ENCODE data around the gene RFESD. TPM values are rescaled to one million over a fixed set of nuclear protein-coding genes. Genes with fewer than 3 reads are reported as not detected.

Gene RFESD
- total and polyA plus RNA-seq, 2 of the 4 experiments (the other 2 are of a cell fraction): 1.5 to 2.7 TPM

GRCh38 chr5:95606419-95606818, 40.2 kb upstream of the RFESD start:
- H2BK15ac ChIP-seq (ENCODE audit: low read depth, low read length): no peak overlapping the region
- dilution Hi-C loops (cut with HindIII; ENCODE audit: low sequenced_read_pairs, unreplicated experiment) (no loop called here), intact Hi-C loops (cut with micrococcal nuclease) (no loop called here), in situ Hi-C loops (cut with MboI; ENCODE audit: low sequenced_read_pairs) (no loop called here)
- H2AFZ ChIP-seq (replicated peaks; ENCODE audit: low read length, poor library complexity): no peak overlapping the region
- no TSS peak for BruUV-seq (replicated peaks)
- H3K9ac ChIP-seq (ENCODE audit: low read depth, low read length): no peak overlapping the region
- peaks cover 2% of the 10 kb centered on the region; the same call in 1 of the 2 replicates for H3K36me3 ChIP-seq (ENCODE audit: control insufficient read depth, insufficient read depth, low read length)
- 0 out of 2 replicates have a peak overlapping the region, but pooled peaks have one; percentile 79 for H3K14ac ChIP-seq (replicated peaks; ENCODE audit: low read depth, low read length)
- peaks cover 3 to 8% of the 10 kb centered on the region in 2 experiments; a peak in 3 of 4 replicates for H3K79me1 ChIP-seq (ENCODE audit: low read depth in 1 of 2, low read length in 2 of 2)
- peak; percentile 29; the same call in 1 of the 2 replicates for ATAC-seq (ENCODE audit: low read depth)
- no peak for TF ChIP-seq BHLHE40 (IDR thresholded peaks at IDR 0.05; ENCODE audit: low read depth, low read length)
- TF ChIP-seq NFE2L2 (IDR thresholded peaks at IDR 0.05; ENCODE audit: low read depth, low read length): no peak
- no peak for TF ChIP-seq RFX5 (IDR thresholded peaks at IDR 0.05; ENCODE audit: low read depth, low read length)
- no peak for TF ChIP-seq POLR2A (IDR thresholded peaks at IDR 0.05; ENCODE audit: low read depth, low read length)
- no peak for TF ChIP-seq ELK1 (IDR thresholded peaks at IDR 0.05; ENCODE audit: borderline replicate concordance, low read depth, low read length)
- TF ChIP-seq RCOR1 (IDR thresholded peaks at IDR 0.05; ENCODE audit: insufficient replicate concordance, low read length): no peak
- TF ChIP-seq SMC3 (IDR thresholded peaks at IDR 0.05; ENCODE audit: low read depth, low read length): no peak
- no peak for TF ChIP-seq MAZ (IDR thresholded peaks at IDR 0.05; ENCODE audit: borderline replicate concordance, low read depth, low read length)
- TF ChIP-seq MXI1 (IDR thresholded peaks at IDR 0.05; ENCODE audit: borderline replicate concordance, low read depth, low read length): no peak
- TF ChIP-seq CHD1 (IDR thresholded peaks at IDR 0.05; ENCODE audit: low read depth, low read length): no peak
- TF ChIP-seq RAD21 (IDR thresholded peaks at IDR 0.05; ENCODE audit: low read length): no peak
- TF ChIP-seq USF2 (IDR thresholded peaks at IDR 0.05; ENCODE audit: low read depth, low read length): no peak
- TF ChIP-seq MAFK (IDR thresholded peaks at IDR 0.05; ENCODE audit: low read depth, low read length): no peak
- no peak for TF ChIP-seq CTCF (conservative IDR thresholded peaks at IDR 0.05; ENCODE audit: low read depth, low read length)
- no peak overlapping the region for H3K4ac ChIP-seq (ENCODE audit: low read depth, low read length)
- ChIA-PET CTCF (no interaction called here), POLR2A (ENCODE audit: unreplicated experiment) (no interaction called here)
- DNase-seq: no peak
- no peak overlapping the region for H3K4me2 ChIP-seq (ENCODE audit: low read depth, low read length)
- no peak overlapping the region for H3K23ac ChIP-seq (ENCODE audit: low read depth, low read length)
- H4K5ac ChIP-seq (ENCODE audit: low read depth, low read length): no peak overlapping the region
- no peak overlapping the region for H3K18ac ChIP-seq (ENCODE audit: low read depth, low read length)
- H3K4me1 ChIP-seq (ENCODE audit: control insufficient read depth, insufficient read depth, low read length): peaks cover 1% of the 10 kb centered on the region; the same call in 1 of the 2 replicates
- no peaks in the 10 kb centered on the region for H4K20me1 ChIP-seq (ENCODE audit: insufficient read depth, low read length)
- no peak overlapping the region for H4K91ac ChIP-seq (ENCODE audit: insufficient read depth, low read depth, low read length)
- H2BK5ac ChIP-seq (ENCODE audit: low read depth, low read length, poor library complexity, severe bottlenecking): peak overlapping the region; percentile 47
- no peaks in the 10 kb centered on the region for H3K9me3 ChIP-seq (ENCODE audit: control insufficient read depth, insufficient read depth, low read length)
- H2AK5ac ChIP-seq (ENCODE audit: low read depth, low read length): no peak overlapping the region
- no peak overlapping the region for H2BK20ac ChIP-seq (ENCODE audit: low read depth, low read length)
- no peak overlapping the region for H3K56ac ChIP-seq (ENCODE audit: extremely low read depth, insufficient read depth, low read length)
- no peaks in the 10 kb centered on the region for H3K9me1 ChIP-seq (ENCODE audit: insufficient read depth, low read length)
- H4K8ac ChIP-seq (ENCODE audit: low read depth in 2 of 2, low read length in 2 of 2): no peak overlapping the region; a peak in 1 of 4 replicates
- no peak overlapping the region for H2BK120ac ChIP-seq (ENCODE audit: low read depth, low read length)
- H2AK9ac ChIP-seq (replicated peaks; ENCODE audit: low read depth, low read length, poor library complexity): no peak overlapping the region
- WGBS, 2 experiments (ENCODE audit: extremely low coverage in 2 of 2, insufficient read length in 1 of 2): no CpG with 5 or more reads among the region's 1 CpG
- no peak overlapping the region for H3K4me3 ChIP-seq (ENCODE audit: insufficient read depth, low read depth, low read length)
- H3K27me3 ChIP-seq (ENCODE audit: control insufficient read depth, insufficient read depth, low read length): no peaks in the 10 kb centered on the region
- H3K27ac ChIP-seq (ENCODE audit: insufficient read depth, low read length): no peak overlapping the region

Measured in IMR-90 (cell line).